Endodermal cell (in vitro differentiated cells): ENCODE measurements around the gene CHL1. TPM values are rescaled to one million over a fixed set of nuclear protein-coding genes. Genes with fewer than 3 reads are reported as not detected.
A peak's percentile ranks its signal among the peaks of the same experiment; 100 is the strongest.

Experiments used
- DNase-seq: peaks from one replicate; pipeline ENCODE4 v3.0.0-alpha.2; 2017
- H3K27ac ChIP-seq: 2 replicates; pipeline ENCODE4 v1.5.1; 2013; ENCODE audit warnings: mild to moderate bottlenecking, low read depth, low read length, moderate library complexity
- H3K27me3 ChIP-seq: 2 replicates; pipeline ENCODE4 v1.6.1; 2013; ENCODE audit warnings: mild to moderate bottlenecking, low read length, moderate library complexity; ENCODE audit not compliant: insufficient read depth, control insufficient read depth, poor library complexity, severe bottlenecking
- H3K36me3 ChIP-seq: 2 replicates; pipeline ENCODE4 v1.7.0; 2013; ENCODE audit warnings: mild to moderate bottlenecking, low read length, moderate library complexity; ENCODE audit not compliant: control insufficient read depth, insufficient read depth
- H3K4me1 ChIP-seq: one replicate; pipeline ENCODE4 v1.7.0; 2013; ENCODE audit warnings: low read length; ENCODE audit not compliant: control insufficient read depth, insufficient read depth
- H3K4me3 ChIP-seq: 2 replicates; pipeline ENCODE4 v1.5.1; 2013; ENCODE audit warnings: mild to moderate bottlenecking, low read length, moderate library complexity
- H3K9ac ChIP-seq: 2 replicates; pipeline ENCODE4 v1.6.1; 2013; ENCODE audit warnings: mild to moderate bottlenecking, low read length, moderate library complexity; ENCODE audit not compliant: poor library complexity, severe bottlenecking; ENCODE audit errors: extremely low read depth
- H3K9me3 ChIP-seq: 2 replicates; pipeline ENCODE4 v1.6.1; 2013; ENCODE audit warnings: mild to moderate bottlenecking, low read length, moderate library complexity; ENCODE audit not compliant: control insufficient read depth
- H3K27ac Mint-ChIP-seq: 2 replicates; pipeline ENCODE4 v1.8.0; 2020; ENCODE audit warnings: mixed read lengths
- H3K27me3 Mint-ChIP-seq: 2 replicates; pipeline ENCODE4 v1.8.0; 2021; ENCODE audit warnings: mild to moderate bottlenecking, mixed read lengths; ENCODE audit not compliant: insufficient read depth
- H3K36me3 Mint-ChIP-seq: 2 replicates; pipeline ENCODE4 v1.8.0; 2020; ENCODE audit warnings: low read depth, mixed read lengths
- H3K4me1 Mint-ChIP-seq: 2 replicates; pipeline ENCODE4 v1.8.0; 2020; ENCODE audit warnings: mixed read lengths
- H3K4me3 Mint-ChIP-seq: 2 replicates; pipeline ENCODE4 v1.8.0; 2020; ENCODE audit warnings: mild to moderate bottlenecking, moderate library complexity, mixed read lengths
- H3K9me3 Mint-ChIP-seq: 2 replicates; pipeline ENCODE4 v1.8.0; 2020; ENCODE audit warnings: mild to moderate bottlenecking, mixed read lengths
- WGBS, 2 experiments: methylation state at CpG; one replicate each; pipeline versions ENCODE4 v1.1.5 to v1.1.7; 2013; ENCODE audit warnings: missing lambda C conversion rate in 2 of 2, mixed read lengths in 1 of 2; ENCODE audit not compliant: insufficient coverage in 1 of 2, insufficient read length in 1 of 2; 5-methylcytosine and 5-hydroxymethylcytosine counted together
- total RNA-seq, 2 donors: library from RNA; stranded (reverse); fragmentation: NEBNext Ultra II Directional in 1 of 2; extraction: Animal tissue kit (Norgen Biotek cat#: 25700) in 1 of 2; gene quantifications; 2 replicates in 1 of 2; 3 replicates in 1 of 2; pipeline ENCODE4 v1.2.1, GENCODE V29; 2021
- TF ChIP-seq, protein P1 (sequence below): fragments of 200-600 bp; sonication (generic); conservative IDR thresholded peaks from 2 replicates; pipeline ENCODE4 v1.5.0; 2021; ENCODE audit warnings: antibody characterized with exemption, mild to moderate bottlenecking

The CHL1 gene
- total RNA-seq, 2 donors from 2014 or later: 2.2 to 2.8 TPM

DNA sequence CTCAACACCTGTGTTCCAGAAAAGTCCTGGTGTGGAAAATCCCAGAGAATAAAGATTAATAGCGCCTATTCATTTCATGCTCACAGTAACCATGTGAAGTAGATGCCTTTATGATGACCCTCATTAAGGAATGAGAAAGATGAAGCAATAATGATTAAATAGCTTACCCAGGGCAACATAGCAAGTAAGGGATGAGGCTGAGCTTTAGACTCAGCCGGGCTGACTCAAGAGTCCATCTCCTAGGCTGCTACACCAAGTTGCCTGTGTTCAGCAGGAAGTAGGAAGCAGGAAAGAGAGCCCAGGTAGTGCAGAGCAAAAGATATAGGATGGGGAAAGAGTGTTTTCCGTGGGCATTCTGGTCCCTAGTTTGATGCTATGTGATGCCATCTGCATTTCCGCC, 256.5 kb downstream of the CHL1 start:
- no peaks in the 10 kb centered on the region for H3K27me3 Mint-ChIP-seq
- no peak overlapping the region for H3K27ac Mint-ChIP-seq
- H3K27ac ChIP-seq: no peak overlapping the region
- H3K4me3 Mint-ChIP-seq: no peak overlapping the region
- H3K9ac ChIP-seq: no peak overlapping the region
- no peaks in the 10 kb centered on the region for H3K4me1 ChIP-seq
- H3K4me3 ChIP-seq: no peak overlapping the region
- no peak for DNase-seq
- 78 to 81% methylated on average over 4 of the region's 4 CpGs for WGBS, 2 experiments
- H3K9me3 Mint-ChIP-seq: no peaks in the 10 kb centered on the region
- no peaks in the 10 kb centered on the region for H3K27me3 ChIP-seq
- peaks cover 74% of the 10 kb centered on the region for H3K9me3 ChIP-seq
- TF ChIP-seq, protein P1, sequence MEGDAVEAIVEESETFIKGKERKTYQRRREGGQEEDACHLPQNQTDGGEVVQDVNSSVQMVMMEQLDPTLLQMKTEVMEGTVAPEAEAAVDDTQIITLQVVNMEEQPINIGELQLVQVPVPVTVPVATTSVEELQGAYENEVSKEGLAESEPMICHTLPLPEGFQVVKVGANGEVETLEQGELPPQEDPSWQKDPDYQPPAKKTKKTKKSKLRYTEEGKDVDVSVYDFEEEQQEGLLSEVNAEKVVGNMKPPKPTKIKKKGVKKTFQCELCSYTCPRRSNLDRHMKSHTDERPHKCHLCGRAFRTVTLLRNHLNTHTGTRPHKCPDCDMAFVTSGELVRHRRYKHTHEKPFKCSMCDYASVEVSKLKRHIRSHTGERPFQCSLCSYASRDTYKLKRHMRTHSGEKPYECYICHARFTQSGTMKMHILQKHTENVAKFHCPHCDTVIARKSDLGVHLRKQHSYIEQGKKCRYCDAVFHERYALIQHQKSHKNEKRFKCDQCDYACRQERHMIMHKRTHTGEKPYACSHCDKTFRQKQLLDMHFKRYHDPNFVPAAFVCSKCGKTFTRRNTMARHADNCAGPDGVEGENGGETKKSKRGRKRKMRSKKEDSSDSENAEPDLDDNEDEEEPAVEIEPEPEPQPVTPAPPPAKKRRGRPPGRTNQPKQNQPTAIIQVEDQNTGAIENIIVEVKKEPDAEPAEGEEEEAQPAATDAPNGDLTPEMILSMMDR: no peak
- no peaks in the 10 kb centered on the region for H3K4me1 Mint-ChIP-seq
- no peaks in the 10 kb centered on the region for H3K36me3 Mint-ChIP-seq
- no peaks in the 10 kb centered on the region for H3K36me3 ChIP-seq

DNA sequence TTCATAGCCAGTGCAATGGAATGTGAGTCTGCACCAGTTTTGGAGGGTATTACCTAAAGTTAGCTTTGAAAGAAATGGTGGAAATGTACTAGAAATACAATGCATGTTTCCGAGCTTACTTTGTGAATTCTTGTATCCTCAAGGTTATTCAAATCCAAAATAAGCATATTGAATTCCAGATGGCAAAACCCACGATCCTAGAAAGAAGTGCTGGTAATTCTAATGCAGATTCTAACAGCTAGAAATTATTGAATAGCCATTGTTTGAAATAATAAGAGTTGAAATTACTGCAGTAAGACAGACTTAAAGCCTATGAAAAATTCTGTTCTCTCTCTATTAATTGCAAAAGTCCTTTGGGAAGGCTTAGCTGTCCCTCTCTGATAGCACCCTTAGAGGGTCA, 258.4 kb downstream of the CHL1 start:
- H3K9me3 ChIP-seq: peaks cover 83% of the 10 kb centered on the region
- H3K36me3 Mint-ChIP-seq: no peaks in the 10 kb centered on the region
- H3K36me3 ChIP-seq: no peaks in the 10 kb centered on the region
- peaks cover 3% of the 10 kb centered on the region for H3K4me1 Mint-ChIP-seq
- no peak overlapping the region for H3K27ac Mint-ChIP-seq
- TF ChIP-seq, protein P1: no peak
- no peak overlapping the region for H3K9ac ChIP-seq
- H3K4me1 ChIP-seq: no peaks in the 10 kb centered on the region
- WGBS, 2 experiments: 60 to 85% methylated on average over 1 to 2 of the region's 2 CpGs
- peak overlapping the region; percentile 11 for H3K4me3 ChIP-seq
- H3K4me3 Mint-ChIP-seq: no peak overlapping the region
- H3K9me3 Mint-ChIP-seq: no peaks in the 10 kb centered on the region
- no peaks in the 10 kb centered on the region for H3K27me3 Mint-ChIP-seq
- no peak for DNase-seq
- no peak overlapping the region for H3K27ac ChIP-seq
- no peaks in the 10 kb centered on the region for H3K27me3 ChIP-seq

DNA sequence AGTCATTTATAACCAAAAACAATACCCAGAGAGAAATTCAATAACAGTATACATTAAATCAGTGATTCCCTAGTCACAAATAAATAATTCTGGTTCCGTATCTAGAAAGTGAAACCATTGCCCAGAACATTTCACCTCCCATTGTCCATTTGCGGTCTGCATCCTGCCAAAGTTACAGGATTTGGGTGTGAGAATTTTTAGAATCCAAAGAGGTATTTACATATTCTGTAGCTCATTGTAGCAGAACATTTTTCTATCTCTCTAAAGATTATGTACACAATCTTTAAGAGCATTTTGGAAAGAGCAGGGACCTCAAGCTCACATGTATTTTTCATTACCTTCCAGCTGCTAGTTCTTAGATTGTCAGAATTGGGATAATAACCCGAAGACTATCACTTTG, 261.6 kb downstream of the CHL1 start:
- TF ChIP-seq, protein P1: no peak
- Histone ChIP-seq H3K36me3 (no peaks in the 10 kb centered on the region), H3K27me3 (no peaks in the 10 kb centered on the region), H3K4me1 (no peaks in the 10 kb centered on the region), H3K4me3 (no peak overlapping the region), H3K27ac (no peak overlapping the region), H3K9ac (no peak overlapping the region), H3K9me3 (peaks cover 87% of the 10 kb centered on the region)
- Mint-ChIP-seq H3K27me3 (no peaks in the 10 kb centered on the region), H3K4me3 (no peak overlapping the region), H3K27ac (no peak overlapping the region), H3K36me3 (no peaks in the 10 kb centered on the region), H3K4me1 (peaks cover 3% of the 10 kb centered on the region), H3K9me3 (no peaks in the 10 kb centered on the region)
- DNase-seq: no peak
- WGBS, 2 experiments: 83% methylated on average over 3 of the region's 3 CpGs; no CpG with 5 or more reads in 1 of the 2 experiments
